Coronary artery (tissue), 2 donors: ENCODE measurements around the gene SLC2A13.

Experiments
- DNase-seq: peaks from one replicate; pipeline ENCODE4 v3.0.0-alpha.2; 2017; ENCODE audit warnings: low spot score
- H3K27ac ChIP-seq, 2 donors: fragments of 200-600 bp; sonication (generic); one replicate each; pipeline ENCODE4 v1.5.1; 2016 to 2019
- H3K4me3 ChIP-seq: fragments of 200-600 bp; sonication (generic); 2 replicates; pipeline ENCODE4 v1.5.1; 2016; ENCODE audit warnings: mild to moderate bottlenecking, moderate library complexity
- TF ChIP-seq, protein P1 (sequence below): fragments of 200-600 bp; sonication (generic); IDR thresholded peaks from one replicate; pipeline ENCODE4 v1.5.1; 2019; ENCODE audit warnings: antibody characterized with exemption

The SLC2A13 gene

DNA sequence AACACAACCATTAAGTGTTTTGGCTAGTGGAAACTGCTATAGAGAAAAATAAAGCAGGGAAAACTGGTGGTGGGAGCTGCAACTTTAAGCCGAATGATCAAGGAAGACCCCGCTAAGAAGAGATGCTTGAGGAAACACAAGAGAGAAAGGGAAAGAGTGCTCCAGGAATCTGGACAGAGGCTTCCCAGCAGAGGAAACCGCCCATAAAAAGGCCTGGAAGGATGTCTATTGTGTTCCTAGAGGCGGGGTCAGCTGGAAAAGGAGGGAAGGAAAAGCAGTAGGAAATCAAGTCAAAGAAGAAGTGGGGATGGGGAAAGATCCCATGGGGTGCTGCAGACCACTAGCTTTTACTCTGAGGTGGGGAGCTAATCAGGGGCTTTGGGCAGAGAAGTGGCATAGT lies 12.4 kb downstream of the SLC2A13 start:
- Histone ChIP-seq H3K27ac (no peak overlapping the region), H3K4me3 (no peak overlapping the region)
- DNase-seq = no peak
- TF ChIP-seq, protein P1, sequence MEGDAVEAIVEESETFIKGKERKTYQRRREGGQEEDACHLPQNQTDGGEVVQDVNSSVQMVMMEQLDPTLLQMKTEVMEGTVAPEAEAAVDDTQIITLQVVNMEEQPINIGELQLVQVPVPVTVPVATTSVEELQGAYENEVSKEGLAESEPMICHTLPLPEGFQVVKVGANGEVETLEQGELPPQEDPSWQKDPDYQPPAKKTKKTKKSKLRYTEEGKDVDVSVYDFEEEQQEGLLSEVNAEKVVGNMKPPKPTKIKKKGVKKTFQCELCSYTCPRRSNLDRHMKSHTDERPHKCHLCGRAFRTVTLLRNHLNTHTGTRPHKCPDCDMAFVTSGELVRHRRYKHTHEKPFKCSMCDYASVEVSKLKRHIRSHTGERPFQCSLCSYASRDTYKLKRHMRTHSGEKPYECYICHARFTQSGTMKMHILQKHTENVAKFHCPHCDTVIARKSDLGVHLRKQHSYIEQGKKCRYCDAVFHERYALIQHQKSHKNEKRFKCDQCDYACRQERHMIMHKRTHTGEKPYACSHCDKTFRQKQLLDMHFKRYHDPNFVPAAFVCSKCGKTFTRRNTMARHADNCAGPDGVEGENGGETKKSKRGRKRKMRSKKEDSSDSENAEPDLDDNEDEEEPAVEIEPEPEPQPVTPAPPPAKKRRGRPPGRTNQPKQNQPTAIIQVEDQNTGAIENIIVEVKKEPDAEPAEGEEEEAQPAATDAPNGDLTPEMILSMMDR = no peak

DNA sequence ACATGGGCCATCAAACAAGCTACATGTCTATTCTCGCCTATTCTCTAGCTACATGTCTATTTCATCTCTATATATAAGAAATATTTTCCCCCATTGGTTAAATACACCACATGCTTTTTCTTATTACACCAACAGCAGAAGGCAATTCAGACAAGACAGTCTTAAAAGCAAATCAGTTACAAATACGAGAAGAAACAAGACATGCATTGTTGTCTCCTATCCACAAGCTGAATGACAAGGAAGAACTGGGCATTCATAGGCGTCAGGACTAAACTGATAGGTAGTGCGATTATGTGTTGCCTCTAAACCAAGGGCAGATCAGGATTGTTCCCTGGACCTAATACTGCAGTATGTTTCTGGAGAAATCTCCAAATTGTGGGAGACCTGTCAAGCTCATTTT lies 19.4 kb downstream of the SLC2A13 start:
- Histone ChIP-seq H3K27ac (no peak overlapping the region), H3K4me3 (no peak overlapping the region)
- no peak for DNase-seq
- TF ChIP-seq, protein P1 = no peak

DNA sequence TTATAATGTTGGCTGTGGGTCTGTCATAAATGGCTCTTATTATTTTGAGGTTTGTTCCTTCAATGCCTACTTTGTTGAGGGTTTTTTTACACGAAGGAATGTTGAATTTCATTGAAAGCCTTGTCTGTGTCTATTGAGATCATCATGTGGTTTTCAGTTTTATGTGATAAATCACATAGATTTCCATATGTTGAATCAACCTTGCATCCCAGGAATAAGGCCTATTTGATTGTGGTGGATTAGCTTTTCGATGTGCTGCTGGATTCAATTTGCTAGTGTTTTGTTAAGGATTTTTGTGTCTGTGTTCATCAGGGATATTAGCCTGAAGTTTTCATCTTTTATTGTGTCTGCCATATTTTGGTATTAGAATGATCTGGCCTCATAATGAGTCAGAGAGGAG lies 27.6 kb downstream of the SLC2A13 start:
- H3K4me3 ChIP-seq = no peak overlapping the region
- no peak overlapping the region for H3K27ac ChIP-seq
- TF ChIP-seq, protein P1 = no peak
- DNase-seq = no peak

DNA sequence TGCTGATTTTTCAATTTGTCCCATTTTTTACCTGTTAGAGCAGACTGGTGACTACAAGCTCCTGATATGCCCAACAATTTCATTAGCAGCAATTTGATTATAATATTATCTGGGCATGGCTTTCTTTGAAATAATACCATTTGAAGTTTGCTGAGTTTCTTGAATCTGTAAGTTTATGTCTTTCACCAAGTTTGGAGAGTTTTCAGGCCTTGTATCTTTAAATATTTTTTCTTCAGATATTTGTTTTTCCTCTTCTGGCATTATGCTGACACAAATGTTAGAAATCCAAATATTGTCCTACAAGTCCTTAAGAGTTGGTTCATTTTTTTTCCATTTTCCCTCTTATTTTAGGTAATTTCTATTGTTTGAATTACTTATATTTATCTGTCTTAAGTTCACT lies 30.4 kb downstream of the SLC2A13 start:
- no peak overlapping the region for H3K27ac ChIP-seq
- TF ChIP-seq, protein P1 = no peak
- no peak overlapping the region for H3K4me3 ChIP-seq
- DNase-seq = no peak

DNA sequence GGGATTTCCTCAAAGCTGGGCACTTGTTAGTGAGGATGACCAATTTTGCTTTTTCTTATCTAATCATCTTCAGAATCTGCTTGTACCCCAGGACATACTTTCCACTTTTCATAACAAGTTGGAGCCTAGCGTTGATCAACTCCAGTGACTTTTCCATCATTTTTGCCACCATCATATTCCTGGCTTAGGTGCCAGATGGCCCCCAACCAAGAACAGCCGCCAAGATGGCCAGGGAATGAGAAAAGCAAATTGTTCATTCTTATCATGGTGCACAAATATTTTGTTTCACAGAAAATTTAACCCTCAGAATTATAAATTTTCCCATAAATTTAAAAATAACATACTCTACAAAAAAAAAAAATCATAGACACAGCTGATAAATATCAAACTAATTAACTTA lies 37.5 kb downstream of the SLC2A13 start:
- Histone ChIP-seq H3K4me3 (no peak overlapping the region), H3K27ac (no peak overlapping the region)
- no peak for DNase-seq
- TF ChIP-seq, protein P1 = no peak

DNA sequence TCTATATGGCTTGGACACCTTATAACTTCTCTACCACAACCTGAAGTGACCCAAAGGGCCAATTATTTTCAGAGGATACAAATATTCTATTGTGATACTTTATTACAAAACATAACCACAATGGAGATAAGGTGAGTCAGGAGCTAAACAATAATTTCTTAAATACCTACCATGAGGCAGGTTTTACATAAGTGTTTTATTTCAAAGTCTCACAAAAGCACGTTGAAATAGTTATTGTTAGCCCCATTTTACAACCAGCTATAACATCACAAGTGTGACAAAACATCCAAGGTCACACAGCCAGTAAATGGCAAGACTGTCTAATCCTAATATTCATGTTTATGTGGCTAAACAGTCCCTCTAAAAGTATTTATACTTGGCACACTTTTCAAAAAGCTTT lies 40.2 kb downstream of the SLC2A13 start:
- no peak overlapping the region for H3K4me3 ChIP-seq
- TF ChIP-seq, protein P1 = no peak
- DNase-seq = no peak
- no peak overlapping the region for H3K27ac ChIP-seq

DNA sequence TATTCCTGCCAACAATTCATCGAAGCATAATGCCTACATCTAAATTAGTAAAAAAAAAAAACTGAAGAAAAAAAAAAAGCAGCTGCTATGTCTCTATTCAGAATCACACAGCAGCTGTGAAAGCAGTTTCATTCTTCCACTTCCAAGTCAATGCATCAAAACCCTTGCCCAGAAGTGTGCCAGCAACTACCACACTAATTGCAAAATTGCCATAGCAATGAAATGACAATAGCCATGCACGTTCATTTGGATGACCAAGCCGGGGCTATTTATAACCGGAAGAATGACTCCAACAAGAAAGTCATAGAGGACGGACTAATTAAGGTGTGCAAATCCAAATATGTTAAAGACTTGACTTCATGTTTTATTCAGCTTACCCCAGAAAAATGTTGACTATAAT lies 42.5 kb downstream of the SLC2A13 start:
- no peak overlapping the region for H3K4me3 ChIP-seq
- DNase-seq = no peak
- TF ChIP-seq, protein P1 = no peak
- H3K27ac ChIP-seq = no peak overlapping the region
